ENCODE results near the gene PRKAB2.

- no peak for TF ChIP-seq CTCF (IDR thresholded peaks at IDR 0.05 in 8 of 11, conservative IDR thresholded peaks at IDR 0.05 in 3 of 11)
- TF ChIP-seq POLR2A (IDR thresholded peaks at IDR 0.05), result no peak
Observed at GRCh38 chr1:147111381-147112130, 60.7 kb downstream of the PRKAB2 start.

Data from spleen (tissue), 7 donors.